ENCODE data around the gene OR12D2.
"Not testable (repeated sequence)": the region's sequence is repeated elsewhere in the genome, so short reads cannot be mapped to it uniquely, and the experiment has no call there.

OR12D2 gene

GRCh38 chr6:29395331-29395730, at the start of gene OR12D2:
TSS of gene OR12D2 (plus strand) at chr6:29395631. CDS start at chr6:29396700, 1,069 bp downstream.
- no peak for DNase-seq

DNA sequence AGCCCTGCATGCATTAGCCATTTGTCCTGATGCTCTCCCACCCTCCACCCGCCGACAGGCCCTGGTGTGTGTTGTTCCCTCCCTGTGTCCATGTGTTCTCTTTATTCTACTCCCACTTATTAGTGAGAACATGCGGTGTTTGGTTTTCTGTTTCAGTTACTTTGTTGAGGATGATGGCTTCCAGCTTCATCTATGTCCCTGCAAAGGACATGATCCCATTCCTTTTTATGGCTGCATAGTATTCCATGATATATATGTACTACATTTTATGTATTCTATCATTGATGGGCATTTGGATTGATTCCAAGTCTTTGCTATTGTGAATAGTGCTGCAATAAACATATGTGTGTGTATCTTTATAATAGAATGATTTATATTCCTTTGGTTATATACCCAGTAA, 46.1 kb upstream of the OR12D2 start:
- not testable (repeated sequence) for DNase-seq

DNA sequence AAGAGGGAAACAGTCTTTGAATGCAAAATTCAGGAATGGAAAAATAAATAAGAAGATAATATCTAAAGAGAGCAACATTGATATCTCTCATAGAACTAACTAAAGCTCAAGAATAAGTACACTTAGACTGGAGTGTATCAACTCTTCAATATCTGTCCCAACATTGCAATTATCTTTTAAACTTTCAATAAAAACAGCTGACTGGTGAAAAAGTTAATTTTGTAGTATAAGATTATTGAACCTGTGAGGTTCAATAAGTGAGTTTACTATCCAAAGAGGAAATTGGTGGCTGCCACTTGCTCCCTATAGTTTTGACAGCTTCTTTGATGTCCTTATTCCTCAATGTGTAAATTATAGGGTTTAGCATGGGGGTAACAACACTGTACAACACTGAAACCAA, 40.5 kb upstream of the OR12D2 start:
- no peak for DNase-seq

DNA sequence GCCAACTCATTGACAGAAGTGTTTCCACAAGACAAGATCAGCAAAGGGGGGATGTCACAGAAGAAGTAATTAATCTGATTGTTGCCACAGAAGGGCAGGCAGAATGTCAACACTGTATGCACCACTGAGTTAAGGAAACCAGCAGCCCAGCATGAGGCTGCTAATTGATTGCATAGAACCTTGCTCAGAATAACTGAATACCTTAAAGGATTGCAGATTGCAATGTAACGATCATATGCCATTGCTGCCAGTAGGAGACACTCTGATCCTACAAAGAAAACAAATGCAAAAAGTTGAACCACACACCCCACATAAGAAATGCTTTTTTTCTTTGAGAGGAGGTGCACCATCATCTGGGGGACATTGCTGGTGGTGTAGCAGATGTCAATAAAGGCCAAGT, 39.8 kb upstream of the OR12D2 start:
- no peak for DNase-seq

GRCh38 chr6:29368765-29369164, 26.7 kb upstream of the OR12D2 start, which contains the start of gene OR5V1:
TSS of gene OR5V1 (minus strand) at chr6:29368865. CDS start at chr6:29356195, 12,670 bp downstream.
- DNase-seq, result no peak

- DNase-seq, result no peak
Measured at GRCh38 chr6:29375191-29375590, 20.2 kb upstream of the OR12D2 start, which contains the start of gene OR12D3. TSS of gene OR12D3 (minus strand) at chr6:29375291. CDS start at chr6:29375287, 4 bp downstream.

DNA sequence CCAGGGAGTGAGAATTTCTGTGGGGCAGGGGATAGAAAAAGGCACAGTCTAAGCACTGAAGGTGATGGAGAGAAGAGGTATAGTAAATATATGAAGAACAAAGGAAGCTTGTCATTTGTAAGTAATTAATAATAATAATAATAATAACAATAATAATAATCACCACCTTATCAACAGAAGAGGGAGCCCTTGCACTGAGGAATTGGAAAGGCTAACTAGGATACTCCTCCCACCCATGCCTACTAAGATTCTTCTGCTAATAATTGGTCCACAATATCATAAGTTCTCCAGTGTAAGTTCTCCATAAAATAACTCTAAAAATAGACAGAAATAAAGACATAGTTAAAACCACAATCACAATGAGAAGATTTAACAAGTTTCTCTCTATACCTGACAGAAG, 19.4 kb upstream of the OR12D2 start:
- DNase-seq, result no peak

- DNase-seq, result no peak
Measured at GRCh38 chr6:29388533-29388932, 6.9 kb upstream of the OR12D2 start.

- no peak for DNase-seq
Measured at GRCh38 chr6:29399525-29399924, 4.1 kb downstream of the OR12D2 start.

- DNase-seq, result no peak
Measured at GRCh38 chr6:29403801-29404200, 8.4 kb downstream of the OR12D2 start.

- no peak for DNase-seq
Measured at GRCh38 chr6:29414588-29414987, 19.2 kb downstream of the OR12D2 start, which contains the start of gene OR12D1. TSS of gene OR12D1 (plus strand) at chr6:29414928.

GRCh38 chr6:29419516-29419915, 24.1 kb downstream of the OR12D2 start:
- DNase-seq, result no peak

DNA sequence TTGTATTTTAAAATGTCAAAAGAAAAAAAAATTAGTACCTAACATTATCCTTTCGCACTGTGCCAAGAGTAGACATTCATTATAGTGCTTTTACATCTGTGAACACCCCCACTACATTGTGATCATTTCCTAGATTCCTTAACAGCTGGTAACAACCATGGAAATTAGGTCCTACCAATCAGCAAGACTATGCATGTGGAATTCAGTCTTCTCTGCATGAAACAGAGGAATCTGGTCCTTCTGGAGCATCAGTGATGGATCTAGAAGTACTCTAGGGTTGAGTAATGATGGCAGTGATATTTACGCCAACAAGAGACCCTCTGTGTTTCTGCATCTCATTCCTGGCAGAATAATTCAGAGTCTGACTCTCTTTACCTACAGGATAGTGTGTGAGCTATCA, 28.7 kb downstream of the OR12D2 start:
- DNase-seq, result no peak

DNA sequence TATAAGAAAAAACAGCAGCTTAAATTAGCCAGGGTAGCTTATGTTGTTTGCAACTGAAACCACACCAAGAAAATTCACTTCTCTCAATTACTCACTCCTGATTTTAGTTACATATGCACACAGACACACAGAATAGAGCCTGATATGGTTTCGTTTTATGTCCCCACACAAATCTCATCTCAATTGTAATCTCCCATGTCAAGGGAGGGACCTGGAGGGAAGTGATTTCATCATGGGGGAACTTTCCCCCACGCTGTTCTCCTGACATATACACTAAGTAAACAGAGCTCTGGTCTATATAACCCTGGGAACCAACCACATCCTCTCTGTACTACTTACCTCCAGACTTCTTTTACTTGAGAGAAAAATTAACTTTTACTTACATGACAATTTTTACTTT, 29.1 kb downstream of the OR12D2 start:
- DNase-seq, result no peak

GRCh38 chr6:29425075-29425474, 29.6 kb downstream of the OR12D2 start:
- no peak for DNase-seq

DNA sequence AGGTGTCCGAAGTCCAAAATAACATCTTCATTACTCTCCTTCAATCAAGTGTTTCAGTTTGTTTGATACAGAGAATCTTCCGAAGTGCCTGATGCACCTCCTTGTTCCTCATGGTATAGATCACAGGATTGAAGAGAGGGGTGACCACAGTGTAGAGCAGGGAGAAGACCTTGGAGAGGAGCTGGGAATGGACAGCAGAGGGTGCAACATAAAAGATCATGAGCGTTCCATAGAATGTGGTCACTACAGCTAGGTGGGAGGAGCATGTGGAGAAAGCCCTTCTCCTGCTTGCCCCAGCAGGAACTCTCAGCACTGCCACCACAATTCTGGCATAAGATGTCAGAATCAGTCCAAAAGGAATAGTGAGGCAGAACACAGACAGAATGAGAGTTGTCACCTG, 31.2 kb downstream of the OR12D2 start:
- no peak for DNase-seq

DNA sequence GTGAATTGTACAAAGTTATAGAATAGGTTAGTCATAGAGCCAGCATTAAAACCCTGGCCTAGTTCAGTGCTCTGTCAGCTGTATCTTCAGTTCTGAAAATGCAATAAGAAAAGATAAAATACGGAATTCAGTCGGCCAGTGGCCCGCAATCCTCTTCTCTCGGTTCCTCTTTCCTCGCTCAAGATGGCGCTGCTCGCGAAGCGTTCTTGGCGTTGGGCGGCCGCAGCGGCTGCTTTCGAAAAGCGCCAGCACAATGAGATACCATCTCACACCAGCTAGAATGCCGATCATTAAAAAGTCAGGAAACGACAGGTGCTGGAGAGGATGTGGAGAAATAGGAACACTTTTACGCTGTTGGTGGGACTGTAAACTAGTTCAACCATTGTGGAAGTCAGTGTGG, 41.3 kb downstream of the OR12D2 start:
- DNase-seq, result not testable (repeated sequence)

DNA sequence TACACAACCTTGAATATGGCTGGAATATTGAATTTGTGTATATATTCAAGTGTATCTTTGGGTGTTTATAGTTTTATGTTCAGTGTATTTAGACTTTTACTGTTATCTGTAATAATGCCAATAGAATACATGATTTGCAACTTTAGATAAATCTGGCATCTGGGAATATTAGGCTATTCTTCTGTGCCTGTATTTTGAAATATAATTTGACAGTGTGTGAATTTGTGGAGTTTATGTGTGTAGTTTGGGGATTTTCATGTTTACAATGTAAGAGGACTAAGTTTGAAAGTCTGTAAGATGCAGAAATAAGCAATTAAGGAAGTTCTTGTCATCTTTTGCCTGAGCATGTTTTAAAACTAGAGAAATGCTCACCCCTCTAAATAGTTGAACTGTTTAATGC, 43.6 kb downstream of the OR12D2 start, which contains the start of gene OR10C1:
Gene OR10C1 (plus strand): TSS at position 301 of the 400 bp plus-strand sequence. CDS start 710 bp downstream, outside the sequence.
- DNase-seq, result no peak

DNA sequence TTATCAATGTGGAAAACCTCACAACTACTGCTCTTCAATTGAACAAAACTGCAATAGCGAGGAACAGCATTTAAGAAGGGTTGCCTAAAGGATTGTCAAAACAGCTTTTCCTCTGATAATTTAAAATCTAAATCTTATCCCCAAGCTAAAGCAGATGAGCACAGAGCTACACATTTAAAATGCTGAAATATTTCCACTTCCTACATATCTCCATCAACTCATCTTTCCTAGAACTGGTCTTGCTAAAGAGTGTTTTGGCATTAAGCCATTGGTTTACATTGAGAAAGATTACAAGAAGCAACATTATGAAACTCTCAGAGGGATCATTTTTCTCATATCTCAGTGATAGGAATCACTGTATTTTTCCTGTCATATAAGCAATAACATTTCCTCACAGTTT, 47.3 kb downstream of the OR12D2 start:
- no peak for DNase-seq

DNA sequence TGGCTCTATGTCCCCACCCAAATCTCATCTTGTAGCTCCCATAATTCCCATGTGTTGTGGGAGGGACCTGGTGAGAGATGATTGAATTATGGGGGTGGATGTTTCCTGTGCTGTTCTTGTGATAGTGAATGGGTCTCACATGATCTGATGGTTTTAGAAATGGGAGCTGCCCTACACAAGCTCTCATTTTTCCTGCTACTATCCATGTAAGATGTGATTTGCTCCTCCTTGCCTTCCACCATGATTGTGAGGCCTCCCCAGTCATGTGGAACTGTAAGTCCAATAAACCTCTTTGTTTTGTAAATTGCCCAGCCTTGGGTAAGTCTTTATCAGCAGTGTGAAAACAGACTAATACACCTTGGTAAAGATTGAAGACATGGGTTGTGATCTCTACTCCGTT, 48.6 kb downstream of the OR12D2 start:
- not testable (repeated sequence) for DNase-seq
